K562 (cell line): ENCODE measurements around the gene HYOU1. TPM values are rescaled to one million over a fixed set of nuclear protein-coding genes. Genes with fewer than 3 reads are reported as not detected.
A peak's percentile ranks its signal among the peaks of the same experiment; 100 is the strongest.

Experiments used
- BCOR ChIP-seq: fragments of 450-650 bp; IDR thresholded peaks from 2 replicates; pipeline ENCODE4 v1.6.1; 2016
- CSDE1 ChIP-seq, 2 experiments: fragments of 450-650 bp; IDR thresholded peaks; 2 replicates each; pipeline ENCODE4 v1.6.1; 2016; ENCODE audit warnings: mild to moderate bottlenecking in 1 of 2
- GABPB1 ChIP-seq: sonication (generic); formaldehyde crosslinking; IDR thresholded peaks from 2 replicates; pipeline ENCODE4 v1.8.0; 2022; ENCODE audit warnings: mild to moderate bottlenecking, missing genetic modification reagents
- HDAC3 ChIP-seq: fragments of 450-650 bp; IDR thresholded peaks from 2 replicates; pipeline ENCODE4 v1.6.1; 2018; ENCODE audit warnings: borderline replicate concordance, mild to moderate bottlenecking, moderate library complexity; ENCODE audit not compliant: partially characterized antibody
- IRF9 ChIP-seq: fragments of 450-650 bp; IDR thresholded peaks from 2 replicates; pipeline ENCODE4 v1.6.1; 2016; ENCODE audit warnings: missing biosample characterization, missing genetic modification characterization
- JUND ChIP-seq, 2 experiments: IDR thresholded peaks; 2 replicates in 1 of 2; 3 replicates in 1 of 2; pipeline ENCODE4 v1.6.1; 2011; ENCODE audit warnings: borderline replicate concordance in 2 of 2, low read depth in 2 of 2, low read length in 2 of 2, improper control_type of control experiment in 1 of 2, missing biosample characterization in 1 of 2, missing genetic modification characterization in 1 of 2, missing genetic modification reagents in 1 of 2
- RB1 ChIP-seq: fragments of 450-650 bp; IDR thresholded peaks from 2 replicates; pipeline ENCODE4 v1.6.1; 2017; ENCODE audit warnings: low read depth, mild to moderate bottlenecking
- SMAD3 ChIP-seq: fragments of 450-650 bp; formaldehyde crosslinking; conservative IDR thresholded peaks from 2 replicates; pipeline ENCODE4 v1.4.0; 2020; ENCODE audit warnings: mild to moderate bottlenecking
- ZNF263 ChIP-seq: sonication (generic); formaldehyde crosslinking; IDR thresholded peaks from 2 replicates; pipeline ENCODE4 v1.8.0; 2022; ENCODE audit warnings: mild to moderate bottlenecking, missing genetic modification reagents, borderline replicate concordance
- ZNF347 ChIP-seq: fragments of 450-650 bp; formaldehyde crosslinking; IDR thresholded peaks from 2 replicates; pipeline ENCODE4 v1.4.0; 2020; ENCODE audit warnings: low read depth, mild to moderate bottlenecking, moderate library complexity
- ZNF766 ChIP-seq: fragments of 200-800 bp; sonication (Bioruptor generic); conservative IDR thresholded peaks from 2 replicates; pipeline ENCODE4 v1.6.1; 2016; ENCODE audit warnings: missing genetic modification characterization, missing compliant biosample characterization
- polyA plus RNA-seq, 8 experiments: library from polyadenylated mRNA; depleted of rRNA in 4 of 8; stranded (reverse) in 5 of 8; unstranded in 3 of 8; fragments of >200 nt; fragmentation: Nextera tagmentation in 2 of 8; fragmentation: Illumina TruSeq in 1 of 8; extraction: Ambion mirVana in 2 of 8; extraction: Trizol in 1 of 8; gene quantifications; 2 replicates each; pipeline versions ENCODE4 v1.2.1 to v1.2.3, GENCODE V29; 2011 to 2014; ENCODE audit warnings: inconsistent platforms in 1 of 8, missing spikeins in 1 of 8
- total RNA-seq, 7 experiments: library from RNA; depleted of rRNA in 6 of 7; stranded (reverse); fragments of >200 nt in 6 of 7; fragmentation: Illumina TruSeq in 2 of 7; extraction: Trizol in 2 of 7; gene quantifications; 2 replicates each; pipeline versions ENCODE4 v1.2.1 to v1.2.3, GENCODE V29; 2011 to 2021; ENCODE audit warnings: low replicate concordance in 1 of 7
- TF ChIP-seq, protein P1 (sequence below): fragments of 450-650 bp; formaldehyde crosslinking; IDR thresholded peaks from 2 replicates; pipeline ENCODE4 v1.4.0; 2020; ENCODE audit warnings: mild to moderate bottlenecking, moderate library complexity
- TF ChIP-seq, protein P2 (sequence below): sonication (generic); formaldehyde crosslinking; IDR thresholded peaks from 2 replicates; pipeline ENCODE4 v1.8.0; 2023; ENCODE audit warnings: mild to moderate bottlenecking, missing genetic modification reagents
- TF ChIP-seq, protein P3 (sequence below), 2 experiments: IDR thresholded peaks in 1 of 2; conservative IDR thresholded peaks in 1 of 2; 2 replicates each; pipeline ENCODE4 v1.6.1; 2016; ENCODE audit warnings: low read depth in 2 of 2, mild to moderate bottlenecking in 1 of 2, missing compliant biosample characterization in 1 of 2, missing genetic modification characterization in 1 of 2, moderate library complexity in 1 of 2
- TF ChIP-seq, protein P4 (sequence below), 3 experiments: IDR thresholded peaks in 2 of 3; conservative IDR thresholded peaks in 1 of 3; 2 replicates each; pipeline ENCODE4 v1.5.1; 2011 to 2012; ENCODE audit warnings: low read length in 3 of 3, mild to moderate bottlenecking in 3 of 3, control low read depth in 2 of 3, improper control_type of control experiment in 1 of 3, inconsistent platforms in 1 of 3, low read depth in 1 of 3, mixed read lengths in 1 of 3, moderate library complexity in 1 of 3; ENCODE audit not compliant: insufficient read depth in 2 of 3

HYOU1 gene
- total and polyA plus RNA-seq, 9 of the 15 experiments (the other 6 are each of a cell fraction or from before 2014, with no cell fraction given): 19.5 to 197 (median 128) TPM

- TF ChIP-seq, protein P1, sequence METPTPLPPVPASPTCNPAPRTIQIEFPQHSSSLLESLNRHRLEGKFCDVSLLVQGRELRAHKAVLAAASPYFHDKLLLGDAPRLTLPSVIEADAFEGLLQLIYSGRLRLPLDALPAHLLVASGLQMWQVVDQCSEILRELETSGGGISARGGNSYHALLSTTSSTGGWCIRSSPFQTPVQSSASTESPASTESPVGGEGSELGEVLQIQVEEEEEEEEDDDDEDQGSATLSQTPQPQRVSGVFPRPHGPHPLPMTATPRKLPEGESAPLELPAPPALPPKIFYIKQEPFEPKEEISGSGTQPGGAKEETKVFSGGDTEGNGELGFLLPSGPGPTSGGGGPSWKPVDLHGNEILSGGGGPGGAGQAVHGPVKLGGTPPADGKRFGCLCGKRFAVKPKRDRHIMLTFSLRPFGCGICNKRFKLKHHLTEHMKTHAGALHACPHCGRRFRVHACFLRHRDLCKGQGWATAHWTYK (CRISPR knock-in tag): no peak
- TF ChIP-seq HDAC3 (no peak), BCOR (peak; percentile 32; the same call in 1 of the 2 replicates), RB1 (0 out of 2 replicates have a peak, but pooled peaks have one; percentile 33), JUND (IDR thresholded peaks at IDR 0.05; ENCODE audit: borderline replicate concordance, low read depth, low read length) (0 out of 2 replicates have a peak, but pooled peaks have one; percentile 19), JUND (tag; IDR thresholded peaks at IDR 0.05; ENCODE audit: borderline replicate concordance, low read depth, low read length) (no peak; the same call in 2 of the 3 replicates), IRF9 (no peak), ZNF766 (0 out of 2 replicates have a peak, but pooled peaks have one; percentile 24), SMAD3 (0 out of 2 replicates have a peak, but pooled peaks have one; percentile 25), ZNF263 (no peak; the same call in 1 of the 2 replicates), CSDE1 (IDR thresholded peaks at IDR 0.05) (no peak; a peak in 1 of 4 replicates), GABPB1 (CRISPR knock-in tag) (peak; percentile 32; the same call in 1 of the 2 replicates), ZNF347 (CRISPR knock-in tag) (no peak)
- TF ChIP-seq, protein P2, sequence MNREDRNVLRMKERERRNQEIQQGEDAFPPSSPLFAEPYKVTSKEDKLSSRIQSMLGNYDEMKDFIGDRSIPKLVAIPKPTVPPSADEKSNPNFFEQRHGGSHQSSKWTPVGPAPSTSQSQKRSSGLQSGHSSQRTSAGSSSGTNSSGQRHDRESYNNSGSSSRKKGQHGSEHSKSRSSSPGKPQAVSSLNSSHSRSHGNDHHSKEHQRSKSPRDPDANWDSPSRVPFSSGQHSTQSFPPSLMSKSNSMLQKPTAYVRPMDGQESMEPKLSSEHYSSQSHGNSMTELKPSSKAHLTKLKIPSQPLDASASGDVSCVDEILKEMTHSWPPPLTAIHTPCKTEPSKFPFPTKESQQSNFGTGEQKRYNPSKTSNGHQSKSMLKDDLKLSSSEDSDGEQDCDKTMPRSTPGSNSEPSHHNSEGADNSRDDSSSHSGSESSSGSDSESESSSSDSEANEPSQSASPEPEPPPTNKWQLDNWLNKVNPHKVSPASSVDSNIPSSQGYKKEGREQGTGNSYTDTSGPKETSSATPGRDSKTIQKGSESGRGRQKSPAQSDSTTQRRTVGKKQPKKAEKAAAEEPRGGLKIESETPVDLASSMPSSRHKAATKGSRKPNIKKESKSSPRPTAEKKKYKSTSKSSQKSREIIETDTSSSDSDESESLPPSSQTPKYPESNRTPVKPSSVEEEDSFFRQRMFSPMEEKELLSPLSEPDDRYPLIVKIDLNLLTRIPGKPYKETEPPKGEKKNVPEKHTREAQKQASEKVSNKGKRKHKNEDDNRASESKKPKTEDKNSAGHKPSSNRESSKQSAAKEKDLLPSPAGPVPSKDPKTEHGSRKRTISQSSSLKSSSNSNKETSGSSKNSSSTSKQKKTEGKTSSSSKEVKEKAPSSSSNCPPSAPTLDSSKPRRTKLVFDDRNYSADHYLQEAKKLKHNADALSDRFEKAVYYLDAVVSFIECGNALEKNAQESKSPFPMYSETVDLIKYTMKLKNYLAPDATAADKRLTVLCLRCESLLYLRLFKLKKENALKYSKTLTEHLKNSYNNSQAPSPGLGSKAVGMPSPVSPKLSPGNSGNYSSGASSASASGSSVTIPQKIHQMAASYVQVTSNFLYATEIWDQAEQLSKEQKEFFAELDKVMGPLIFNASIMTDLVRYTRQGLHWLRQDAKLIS: no peak
- TF ChIP-seq, protein P3, sequence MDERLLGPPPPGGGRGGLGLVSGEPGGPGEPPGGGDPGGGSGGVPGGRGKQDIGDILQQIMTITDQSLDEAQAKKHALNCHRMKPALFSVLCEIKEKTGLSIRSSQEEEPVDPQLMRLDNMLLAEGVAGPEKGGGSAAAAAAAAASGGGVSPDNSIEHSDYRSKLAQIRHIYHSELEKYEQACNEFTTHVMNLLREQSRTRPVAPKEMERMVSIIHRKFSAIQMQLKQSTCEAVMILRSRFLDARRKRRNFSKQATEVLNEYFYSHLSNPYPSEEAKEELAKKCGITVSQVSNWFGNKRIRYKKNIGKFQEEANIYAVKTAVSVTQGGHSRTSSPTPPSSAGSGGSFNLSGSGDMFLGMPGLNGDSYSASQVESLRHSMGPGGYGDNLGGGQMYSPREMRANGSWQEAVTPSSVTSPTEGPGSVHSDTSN (CRISPR knock-in tag; IDR thresholded peaks at IDR 0.05; ENCODE audit: low read depth): no peak
- TF ChIP-seq, protein P3 (tag; conservative IDR thresholded peaks at IDR 0.05; ENCODE audit: low read depth): no peak
- TF ChIP-seq, protein P4, sequence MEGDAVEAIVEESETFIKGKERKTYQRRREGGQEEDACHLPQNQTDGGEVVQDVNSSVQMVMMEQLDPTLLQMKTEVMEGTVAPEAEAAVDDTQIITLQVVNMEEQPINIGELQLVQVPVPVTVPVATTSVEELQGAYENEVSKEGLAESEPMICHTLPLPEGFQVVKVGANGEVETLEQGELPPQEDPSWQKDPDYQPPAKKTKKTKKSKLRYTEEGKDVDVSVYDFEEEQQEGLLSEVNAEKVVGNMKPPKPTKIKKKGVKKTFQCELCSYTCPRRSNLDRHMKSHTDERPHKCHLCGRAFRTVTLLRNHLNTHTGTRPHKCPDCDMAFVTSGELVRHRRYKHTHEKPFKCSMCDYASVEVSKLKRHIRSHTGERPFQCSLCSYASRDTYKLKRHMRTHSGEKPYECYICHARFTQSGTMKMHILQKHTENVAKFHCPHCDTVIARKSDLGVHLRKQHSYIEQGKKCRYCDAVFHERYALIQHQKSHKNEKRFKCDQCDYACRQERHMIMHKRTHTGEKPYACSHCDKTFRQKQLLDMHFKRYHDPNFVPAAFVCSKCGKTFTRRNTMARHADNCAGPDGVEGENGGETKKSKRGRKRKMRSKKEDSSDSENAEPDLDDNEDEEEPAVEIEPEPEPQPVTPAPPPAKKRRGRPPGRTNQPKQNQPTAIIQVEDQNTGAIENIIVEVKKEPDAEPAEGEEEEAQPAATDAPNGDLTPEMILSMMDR (IDR thresholded peaks at IDR 0.05 in 2 of 3, conservative IDR thresholded peaks at IDR 0.05 in 1 of 3; ENCODE audit: insufficient read depth in 2 of 3, low read depth in 1 of 3, low read length in 3 of 3): peak; percentile 73 to 81 (median 80)
Observed at GRCh38 chr11:119065369-119065768, 8.4 kb upstream of the HYOU1 start (continued).
